GM06990 (cell line): ENCODE measurements around the gene NCAPG.

Experiments used
- DNase-seq: peaks from one replicate; pipeline ENCODE4 v3.0.0-alpha.2; 2011; ENCODE audit not compliant: insufficient read length; ENCODE audit errors: extremely low read depth
- H3K27me3 ChIP-seq: replicated peaks from 2 replicates; pipeline ENCODE4 v1.6.0; 2011; ENCODE audit warnings: low read length; ENCODE audit not compliant: control insufficient read depth, insufficient read depth
- H3K36me3 ChIP-seq: 2 replicates; pipeline ENCODE4 v1.5.1; 2011; ENCODE audit warnings: low read length; ENCODE audit not compliant: control insufficient read depth, insufficient read depth
- H3K4me3 ChIP-seq: replicated peaks from 2 replicates; pipeline ENCODE4 v1.5.1; 2011; ENCODE audit warnings: low read depth, mild to moderate bottlenecking, control low read depth, low read length
- CTCF ChIP-seq: IDR thresholded peaks from 2 replicates; pipeline ENCODE4 v1.5.1; 2011; ENCODE audit warnings: low read length, control low read depth, mild to moderate bottlenecking, inconsistent platforms; ENCODE audit not compliant: insufficient read depth, poor library complexity, severe bottlenecking

The NCAPG gene

GRCh38 chr4:17869327-17869726 is 58.5 kb downstream of the NCAPG start:
- DNase-seq: no peak
- no peaks in the 10 kb centered on the region for H3K36me3 ChIP-seq
- no peak for TF ChIP-seq CTCF
- H3K27me3 ChIP-seq: no peaks in the 10 kb centered on the region
- H3K4me3 ChIP-seq: no peak overlapping the region

GRCh38 chr4:17875402-17876070 is 64.8 kb downstream of the NCAPG start:
- H3K36me3 ChIP-seq: no peaks in the 10 kb centered on the region
- DNase-seq: peak; percentile 40
- no peak for TF ChIP-seq CTCF
- no peaks in the 10 kb centered on the region for H3K27me3 ChIP-seq
- no peak overlapping the region for H3K4me3 ChIP-seq

- DNase-seq: no peak
- no peaks in the 10 kb centered on the region for H3K27me3 ChIP-seq
- no peak for TF ChIP-seq CTCF
- no peaks in the 10 kb centered on the region for H3K36me3 ChIP-seq
- no peak overlapping the region for H3K4me3 ChIP-seq
Observed at GRCh38 chr4:17876943-17877342, 66.2 kb downstream of the NCAPG start.

- no peak overlapping the region for H3K4me3 ChIP-seq
- no peak for TF ChIP-seq CTCF
- DNase-seq: no peak
- no peaks in the 10 kb centered on the region for H3K27me3 ChIP-seq
- H3K36me3 ChIP-seq: no peaks in the 10 kb centered on the region
Observed at GRCh38 chr4:17877661-17878060, 66.9 kb downstream of the NCAPG start.

DNA sequence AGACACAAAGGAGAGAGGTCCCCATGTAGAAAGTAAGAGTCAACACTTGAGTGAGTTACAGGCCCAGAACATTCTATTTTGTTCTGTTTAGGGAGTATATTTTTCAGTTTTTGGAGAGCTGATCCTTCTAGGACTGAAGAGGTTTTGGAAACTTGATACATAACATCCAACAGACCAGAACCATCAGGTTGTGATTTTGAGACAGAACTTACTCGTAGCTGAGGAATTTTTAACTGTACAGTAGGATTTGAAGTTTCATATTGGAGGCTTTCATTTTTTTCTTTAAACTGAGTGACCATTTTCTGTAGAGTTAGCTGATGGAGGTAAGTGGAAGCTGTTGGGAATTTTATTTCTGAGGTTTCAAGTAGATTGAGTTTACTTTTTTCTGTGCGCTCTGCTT is 73.3 kb downstream of the NCAPG start:
- no peaks in the 10 kb centered on the region; the same call in 1 of the 2 replicates for H3K36me3 ChIP-seq
- H3K4me3 ChIP-seq: no peak overlapping the region
- no peaks in the 10 kb centered on the region for H3K27me3 ChIP-seq
- no peak for TF ChIP-seq CTCF
- DNase-seq: no peak

DNA sequence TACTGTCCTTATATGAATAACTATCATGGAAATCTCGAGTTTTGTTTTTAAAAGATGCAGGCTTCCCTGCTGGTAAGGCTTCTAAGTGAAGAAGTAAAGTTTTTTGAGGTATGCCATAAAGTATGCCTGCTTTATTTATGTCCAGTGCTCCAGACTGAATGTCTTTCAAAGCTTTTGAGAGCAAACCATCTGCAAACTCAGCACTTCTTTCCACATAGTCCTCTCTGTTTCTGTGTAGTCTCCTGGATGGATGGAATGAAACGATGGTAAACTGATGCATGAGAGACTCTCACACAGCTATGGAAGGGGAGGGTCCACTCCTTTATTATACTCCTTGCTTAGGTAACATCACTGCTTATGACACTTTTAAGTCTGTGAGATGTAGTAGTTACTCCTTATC is 73.7 kb downstream of the NCAPG start:
- H3K4me3 ChIP-seq: no peak overlapping the region
- H3K27me3 ChIP-seq: no peaks in the 10 kb centered on the region
- TF ChIP-seq CTCF: no peak
- no peaks in the 10 kb centered on the region; the same call in 1 of the 2 replicates for H3K36me3 ChIP-seq
- DNase-seq: no peak
